Measurements from ENCODE around the gene TOB2.

The TOB2 gene

GRCh38 chr22:41478891-41479521 lies 32.4 kb upstream of the TOB2 start:
- Histone ChIP-seq H3K4me2 (ENCODE audit: low read length, poor library complexity, severe bottlenecking) (no peak overlapping the region), H2AFZ (ENCODE audit: low read depth, low read length) (no peak overlapping the region), H4K91ac (ENCODE audit: low read length) (peak overlapping the region; percentile 35), H3K79me1 (replicated peaks; ENCODE audit: low read length, poor library complexity, severe bottlenecking) (peaks cover 36% of the 10 kb centered on the region), H3K14ac (ENCODE audit: low read length in 2 of 2) (no peak overlapping the region), H3K18ac (ENCODE audit: low read depth in 1 of 2, low read length in 2 of 2) (no peak overlapping the region), H3K23ac (ENCODE audit: low read length in 2 of 2) (no peak overlapping the region), H3K4ac (ENCODE audit: low read depth in 1 of 2, low read length in 2 of 2) (no peak overlapping the region), H4K8ac (ENCODE audit: low read length) (no peak overlapping the region), H3K9ac (ENCODE audit: low read length) (peak overlapping the region; percentile 74), H3K27ac (ENCODE audit: low read length, poor library complexity, severe bottlenecking) (no peak overlapping the region), H2BK15ac (ENCODE audit: low read depth, poor library complexity, severe bottlenecking) (no peak overlapping the region), H3K9me3 (ENCODE audit: control insufficient read depth, low read length) (no peaks in the 10 kb centered on the region), H3K27me3 (ENCODE audit: control insufficient read depth in 1 of 2, insufficient read depth in 1 of 2, low read length in 2 of 2) (no peaks in the 10 kb centered on the region), H2BK120ac (ENCODE audit: low read depth, low read length) (no peak overlapping the region), H2BK12ac (ENCODE audit: low read length in 2 of 2) (no peak overlapping the region), H3K4me3 (ENCODE audit: insufficient read depth in 1 of 2, low read depth in 1 of 2, low read length in 2 of 2) (no peak overlapping the region), H2BK5ac (ENCODE audit: low read depth, low read length, poor library complexity, severe bottlenecking) (no peak overlapping the region), H3K36me3 (ENCODE audit: control insufficient read depth in 1 of 2, insufficient read depth in 2 of 2, low read depth in 1 of 2, low read length in 2 of 2) (peaks cover 0 to 15% of the 10 kb centered on the region in 2 experiments), H2AK5ac (ENCODE audit: low read length, severe bottlenecking) (no peak overlapping the region), H3K4me1 (ENCODE audit: control insufficient read depth, insufficient read depth, low read depth, low read length) (peaks cover 24% of the 10 kb centered on the region)
- WGBS: 94% methylated on average over 7 of the region's 7 CpGs
- DNase-seq: peak; percentile 52

- Histone ChIP-seq H3K9ac (ENCODE audit: low read length) (peak overlapping the region; percentile 74), H3K27ac (ENCODE audit: low read length, poor library complexity, severe bottlenecking) (no peak overlapping the region), H2AFZ (ENCODE audit: low read depth, low read length) (no peak overlapping the region), H3K27me3 (ENCODE audit: control insufficient read depth in 1 of 2, insufficient read depth in 1 of 2, low read length in 2 of 2) (no peaks in the 10 kb centered on the region), H3K9me3 (ENCODE audit: control insufficient read depth, low read length) (no peaks in the 10 kb centered on the region), H2AK5ac (ENCODE audit: low read length, severe bottlenecking) (no peak overlapping the region), H3K79me1 (replicated peaks; ENCODE audit: low read length, poor library complexity, severe bottlenecking) (peaks cover 36% of the 10 kb centered on the region), H3K18ac (ENCODE audit: low read depth in 1 of 2, low read length in 2 of 2) (no peak overlapping the region), H2BK15ac (ENCODE audit: low read depth, poor library complexity, severe bottlenecking) (no peak overlapping the region), H2BK5ac (ENCODE audit: low read depth, low read length, poor library complexity, severe bottlenecking) (no peak overlapping the region), H2BK120ac (ENCODE audit: low read depth, low read length) (no peak overlapping the region), H3K4ac (ENCODE audit: low read depth in 1 of 2, low read length in 2 of 2) (no peak overlapping the region), H3K4me3 (ENCODE audit: insufficient read depth in 1 of 2, low read depth in 1 of 2, low read length in 2 of 2) (no peak overlapping the region), H3K4me2 (ENCODE audit: low read length, poor library complexity, severe bottlenecking) (no peak overlapping the region), H3K23ac (ENCODE audit: low read length in 2 of 2) (no peak overlapping the region), H4K91ac (ENCODE audit: low read length) (no peak overlapping the region), H3K36me3 (ENCODE audit: control insufficient read depth in 1 of 2, insufficient read depth in 2 of 2, low read depth in 1 of 2, low read length in 2 of 2) (peaks cover 3 to 15% of the 10 kb centered on the region in 2 experiments), H2BK12ac (ENCODE audit: low read length in 2 of 2) (no peak overlapping the region), H3K14ac (ENCODE audit: low read length in 2 of 2) (no peak overlapping the region), H4K8ac (ENCODE audit: low read length) (no peak overlapping the region), H3K4me1 (ENCODE audit: control insufficient read depth, insufficient read depth, low read depth, low read length) (peaks cover 24% of the 10 kb centered on the region)
- 90% methylated on average over 2 of the region's 2 CpGs for WGBS
- DNase-seq: no peak
These were observed 31.9 kb upstream of the TOB2 start for GRCh38 chr22:41478473-41478872.

- DNase-seq: no peak
- peaks cover 11% of the 10 kb centered on the region for H3K4me1 ChIP-seq (ENCODE audit: control insufficient read depth, insufficient read depth, low read depth, low read length)
- H3K9me3 ChIP-seq (ENCODE audit: control insufficient read depth, low read length): no peaks in the 10 kb centered on the region
- H3K14ac ChIP-seq (ENCODE audit: low read length in 2 of 2): no peak overlapping the region
- no peak overlapping the region for H3K4me3 ChIP-seq (ENCODE audit: insufficient read depth in 1 of 2, low read depth in 1 of 2, low read length in 2 of 2)
- no peak overlapping the region for H2BK5ac ChIP-seq (ENCODE audit: low read depth, low read length, poor library complexity, severe bottlenecking)
- H3K36me3 ChIP-seq (ENCODE audit: control insufficient read depth in 1 of 2, insufficient read depth in 2 of 2, low read depth in 1 of 2, low read length in 2 of 2): peaks cover 10 to 14% of the 10 kb centered on the region in 2 experiments
- H3K18ac ChIP-seq (ENCODE audit: low read depth in 1 of 2, low read length in 2 of 2): no peak overlapping the region
- H3K9ac ChIP-seq (ENCODE audit: low read length): no peak overlapping the region
- no peak overlapping the region for H3K23ac ChIP-seq (ENCODE audit: low read length in 2 of 2)
- H4K8ac ChIP-seq (ENCODE audit: low read length): no peak overlapping the region
- no peak overlapping the region for H4K91ac ChIP-seq (ENCODE audit: low read length)
- H3K79me1 ChIP-seq (replicated peaks; ENCODE audit: low read length, poor library complexity, severe bottlenecking): peaks cover 20% of the 10 kb centered on the region
- no peak overlapping the region for H2BK15ac ChIP-seq (ENCODE audit: low read depth, poor library complexity, severe bottlenecking)
- H2AFZ ChIP-seq (ENCODE audit: low read depth, low read length): no peak overlapping the region
- H2BK120ac ChIP-seq (ENCODE audit: low read depth, low read length): no peak overlapping the region
- no peak overlapping the region for H3K4ac ChIP-seq (ENCODE audit: low read depth in 1 of 2, low read length in 2 of 2)
- no peak overlapping the region for H3K4me2 ChIP-seq (ENCODE audit: low read length, poor library complexity, severe bottlenecking)
- H3K27me3 ChIP-seq (ENCODE audit: control insufficient read depth in 1 of 2, insufficient read depth in 1 of 2, low read length in 2 of 2): no peaks in the 10 kb centered on the region
- WGBS: 100% methylated on average over 6 of the region's 6 CpGs
- H2AK5ac ChIP-seq (ENCODE audit: low read length, severe bottlenecking): peak overlapping the region; percentile 13
- H2BK12ac ChIP-seq (ENCODE audit: low read length in 2 of 2): no peak overlapping the region
- no peak overlapping the region for H3K27ac ChIP-seq (ENCODE audit: low read length, poor library complexity, severe bottlenecking)
These were observed 28.4 kb upstream of the TOB2 start for GRCh38 chr22:41474872-41475451.

- Histone ChIP-seq H3K27me3 (ENCODE audit: control insufficient read depth in 1 of 2, insufficient read depth in 1 of 2, low read length in 2 of 2) (no peaks in the 10 kb centered on the region), H3K27ac (ENCODE audit: low read length, poor library complexity, severe bottlenecking) (no peak overlapping the region), H2BK120ac (ENCODE audit: low read depth, low read length) (no peak overlapping the region), H3K4me1 (ENCODE audit: control insufficient read depth, insufficient read depth, low read depth, low read length) (peaks cover 13% of the 10 kb centered on the region), H2BK15ac (ENCODE audit: low read depth, poor library complexity, severe bottlenecking) (no peak overlapping the region), H3K4me2 (ENCODE audit: low read length, poor library complexity, severe bottlenecking) (no peak overlapping the region), H3K23ac (ENCODE audit: low read length in 2 of 2) (no peak overlapping the region), H2AFZ (ENCODE audit: low read depth, low read length) (no peak overlapping the region), H3K79me1 (replicated peaks; ENCODE audit: low read length, poor library complexity, severe bottlenecking) (peaks cover 12% of the 10 kb centered on the region), H3K4ac (ENCODE audit: low read depth in 1 of 2, low read length in 2 of 2) (no peak overlapping the region), H3K18ac (ENCODE audit: low read depth in 1 of 2, low read length in 2 of 2) (no peak overlapping the region), H3K9me3 (ENCODE audit: control insufficient read depth, low read length) (no peaks in the 10 kb centered on the region), H3K9ac (ENCODE audit: low read length) (no peak overlapping the region), H3K36me3 (ENCODE audit: control insufficient read depth in 1 of 2, insufficient read depth in 2 of 2, low read depth in 1 of 2, low read length in 2 of 2) (peaks cover 8 to 26% of the 10 kb centered on the region in 2 experiments), H2BK12ac (ENCODE audit: low read length in 2 of 2) (no peak overlapping the region), H2AK5ac (ENCODE audit: low read length, severe bottlenecking) (no peak overlapping the region), H2BK5ac (ENCODE audit: low read depth, low read length, poor library complexity, severe bottlenecking) (no peak overlapping the region), H3K4me3 (ENCODE audit: insufficient read depth in 1 of 2, low read depth in 1 of 2, low read length in 2 of 2) (no peak overlapping the region), H4K91ac (ENCODE audit: low read length) (no peak overlapping the region), H4K8ac (ENCODE audit: low read length) (no peak overlapping the region), H3K14ac (ENCODE audit: low read length in 2 of 2) (no peak overlapping the region)
- 100% methylated on average over 1 of the region's 2 CpGs for WGBS
- no peak for DNase-seq
These were observed 25.0 kb upstream of the TOB2 start for GRCh38 chr22:41471568-41471967.
